PC-3 (cell line): Measurements from ENCODE around the gene RMP24.
A peak's percentile ranks its signal among the peaks of the same experiment; 100 is the strongest.

ENCODE experiments used
- ATAC-seq: fragments of 200-7000 bp; cut with Tn5 transposase; 2 replicates; pipeline ENCODE4 v1.9.1; 2020; ENCODE audit warnings: mild to moderate bottlenecking, moderate library complexity
- BruUV-seq: library from RNA; stranded (reverse); fragments of 400-500 nt; replicated peaks from 2 replicates; lab custom pipeline; 2021; lab: Mats Ljungman, UMichigan
- CTCF ChIA-PET: fragments of 300-600 bp; sonication (Branson Sonifier 250); formaldehyde crosslinking; loops from one replicate; lab custom pipeline; 2022; ENCODE audit warnings: antibody characterized with exemption; lab: Charles Lee
- POLR2A ChIA-PET: fragments of 300-600 bp; sonication (Branson Sonifier 250); formaldehyde crosslinking; loops from one replicate; lab custom pipeline; 2022; ENCODE audit warnings: antibody characterized with exemption; ENCODE audit not compliant: unreplicated experiment; lab: Charles Lee
- DNase-seq: peaks from one replicate; pipeline ENCODE4 v3.0.0-alpha.2; 2015
- H2AFZ ChIP-seq: fragments of 300-600 bp; sonication (generic); 2 replicates; pipeline ENCODE4 v1.6.0; 2016; ENCODE audit warnings: antibody characterized with exemption, low read length
- H3F3A ChIP-seq: fragments of 300-600 bp; sonication (generic); one replicate; pipeline ENCODE4 v1.6.0; 2017; ENCODE audit warnings: antibody characterized with exemption, low read length, control low read depth, mild to moderate bottlenecking; ENCODE audit not compliant: unreplicated experiment
- H3K27ac ChIP-seq: fragments of 300-600 bp; sonication (generic); 2 replicates; pipeline ENCODE4 v1.5.1; 2016; ENCODE audit warnings: mild to moderate bottlenecking, low read length
- H3K27me3 ChIP-seq: fragments of 300-600 bp; sonication (generic); 2 replicates; pipeline ENCODE4 v1.6.1; 2016; ENCODE audit warnings: low read length, mixed read lengths
- H3K36me3 ChIP-seq: fragments of 300-600 bp; sonication (generic); 2 replicates; pipeline ENCODE4 v1.6.1; 2016; ENCODE audit warnings: low read depth, mixed run types, low read length, mixed read lengths
- H3K4me1 ChIP-seq: fragments of 300-600 bp; sonication (generic); 2 replicates; pipeline ENCODE4 v1.5.1; 2016; ENCODE audit warnings: low read length; ENCODE audit not compliant: insufficient read depth
- H3K4me2 ChIP-seq: fragments of 300-600 bp; sonication (generic); 2 replicates; pipeline ENCODE4 v1.6.0; 2016; ENCODE audit warnings: low read length
- H3K4me3 ChIP-seq: fragments of 300-600 bp; sonication (generic); 2 replicates; pipeline ENCODE4 v1.5.1; 2016; ENCODE audit warnings: mild to moderate bottlenecking, low read length, mixed read lengths
- H3K79me2 ChIP-seq: fragments of 300-600 bp; sonication (generic); 2 replicates; pipeline ENCODE4 v1.6.1; 2017; ENCODE audit warnings: low read length, mixed read lengths
- H3K9ac ChIP-seq: fragments of 300-600 bp; sonication (generic); 2 replicates; pipeline ENCODE4 v1.6.0; 2016; ENCODE audit warnings: mild to moderate bottlenecking, low read length
- H3K9me2 ChIP-seq: fragments of 300-600 bp; sonication (generic); replicated peaks from 2 replicates; pipeline ENCODE4 v1.6.1; 2016; ENCODE audit warnings: mixed run types, low read length, mixed read lengths
- H3K9me3 ChIP-seq: fragments of 300-600 bp; sonication (generic); 2 replicates; pipeline ENCODE4 v1.6.1; 2016; ENCODE audit warnings: low read length, mixed read lengths
- H4K20me1 ChIP-seq: fragments of 300-600 bp; sonication (generic); 2 replicates; pipeline ENCODE4 v1.6.1; 2016; ENCODE audit warnings: low read length, mixed read lengths
- CTCF ChIP-seq: fragments of 300-600 bp; sonication (generic); conservative IDR thresholded peaks from 2 replicates; pipeline ENCODE4 v1.5.1; 2017; ENCODE audit warnings: antibody characterized with exemption, low read depth, mild to moderate bottlenecking, low read length
- EZH2 ChIP-seq: fragments of 300-600 bp; sonication (generic); IDR thresholded peaks from one replicate; pipeline ENCODE4 v1.6.1; 2017; ENCODE audit warnings: antibody characterized with exemption, mild to moderate bottlenecking, low read length; ENCODE audit not compliant: unreplicated experiment
- EZH2phosphoT487 ChIP-seq: fragments of 300-600 bp; sonication (generic); IDR thresholded peaks from 2 replicates; pipeline ENCODE4 v1.6.1; 2018; ENCODE audit warnings: mild to moderate bottlenecking, antibody characterized with exemption, low read length, borderline replicate concordance
- intact Hi-C: fragments of 100-400 bp; cut with micrococcal nuclease; formaldehyde crosslinking; loops from 2 replicates; pipeline ENCODE4 v1.9.0; 2023

Gene RMP24

GRCh38 chr18:35938158-35938557 lies 34.3 kb upstream of the RMP24 start:
- H3K36me3 ChIP-seq: no peaks in the 10 kb centered on the region
- peak overlapping the region; percentile 74 for H3K27ac ChIP-seq
- no peak overlapping the region for H3K4me3 ChIP-seq
- no TSS peak for BruUV-seq
- H3K9me3 ChIP-seq: no peaks in the 10 kb centered on the region
- POLR2A ChIA-PET: interaction anchor here (1.2 kb wide), 1 partner anchor 34 kb away, joined by 5 read pairs; the partner anchor contains the start of gene RMP24
- H2AFZ ChIP-seq: no peak overlapping the region
- ATAC-seq (peak; percentile 80), DNase-seq (peak; percentile 61)
- peaks cover 26% of the 10 kb centered on the region for H3K4me1 ChIP-seq
- H3K9me2 ChIP-seq: no peaks in the 10 kb centered on the region
- CTCF ChIA-PET: interaction anchor here (0.6 kb wide), 1 partner anchor 11 kb away, joined by 3 read pairs; no protein-coding TSS in a partner anchor
- peak overlapping the region; percentile 39; the same call in 1 of the 2 replicates for H3K4me2 ChIP-seq
- H4K20me1 ChIP-seq: no peaks in the 10 kb centered on the region
- no peaks in the 10 kb centered on the region for H3K27me3 ChIP-seq
- TF ChIP-seq EZH2phosphoT487: no peak
- TF ChIP-seq EZH2: no peak
- TF ChIP-seq CTCF: no peak
- H3K79me2 ChIP-seq: no peaks in the 10 kb centered on the region
- intact Hi-C loops: no loop called here
- H3K9ac ChIP-seq: no peak overlapping the region
- H3F3A ChIP-seq: no peaks in the 10 kb centered on the region

- no peak overlapping the region for H2AFZ ChIP-seq
- no peaks in the 10 kb centered on the region for H3K36me3 ChIP-seq
- no peaks in the 10 kb centered on the region for H3K9me3 ChIP-seq
- no peaks in the 10 kb centered on the region for H3K9me2 ChIP-seq
- H3F3A ChIP-seq: no peaks in the 10 kb centered on the region
- peak overlapping the region; percentile 34; the same call in 1 of the 2 replicates for H3K4me2 ChIP-seq
- TF ChIP-seq EZH2phosphoT487: no peak
- ATAC-seq (peak; percentile 17), DNase-seq (no peak)
- no peak overlapping the region for H3K4me3 ChIP-seq
- no peaks in the 10 kb centered on the region for H3K27me3 ChIP-seq
- H3K9ac ChIP-seq: no peak overlapping the region
- ChIA-PET POLR2A (interaction anchor here (1.2 kb wide), 1 partner anchor 34 kb away, joined by 5 read pairs; the partner anchor contains the start of gene RMP24), CTCF (interaction anchor here (0.6 to 0.7 kb wide), 2 partner anchors 11 to 184 kb away, joined by 3 read pairs; no protein-coding TSS in a partner anchor)
- H3K4me1 ChIP-seq: peaks cover 26% of the 10 kb centered on the region
- no TSS peak for BruUV-seq
- intact Hi-C loops: no loop called here
- H3K79me2 ChIP-seq: no peaks in the 10 kb centered on the region
- H3K27ac ChIP-seq: peak overlapping the region; percentile 74
- H4K20me1 ChIP-seq: no peaks in the 10 kb centered on the region
Observed at GRCh38 chr18:35938562-35938961, 33.9 kb upstream of the RMP24 start.

DNA sequence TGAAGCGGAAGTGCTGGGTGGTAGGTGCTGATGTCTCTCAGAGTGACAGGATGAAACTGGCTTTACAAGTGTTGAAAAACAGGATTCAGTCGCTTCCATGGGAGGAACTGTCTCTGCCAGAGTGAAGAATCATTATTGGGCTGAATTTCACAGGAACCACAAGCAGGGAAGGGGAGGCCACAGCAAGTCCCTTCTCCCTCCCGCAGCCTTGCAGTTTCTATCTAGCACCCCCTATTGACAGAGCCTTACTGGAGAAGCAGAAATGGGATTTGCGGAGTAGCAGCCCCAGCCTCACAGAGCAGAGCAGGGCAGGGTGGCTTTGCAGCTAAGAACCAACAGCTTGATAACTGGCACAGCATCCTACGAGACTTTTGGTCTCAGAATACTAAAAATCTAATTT lies 33.3 kb upstream of the RMP24 start:
- Histone ChIP-seq H3K9me2 (no peaks in the 10 kb centered on the region), H3K27ac (peak overlapping the region; percentile 74), H3K9me3 (no peaks in the 10 kb centered on the region), H3F3A (no peaks in the 10 kb centered on the region), H3K4me3 (no peak overlapping the region), H3K4me2 (peak overlapping the region; percentile 34; the same call in 1 of the 2 replicates), H3K27me3 (no peaks in the 10 kb centered on the region), H3K9ac (no peak overlapping the region), H3K36me3 (no peaks in the 10 kb centered on the region), H4K20me1 (no peaks in the 10 kb centered on the region), H3K79me2 (no peaks in the 10 kb centered on the region), H3K4me1 (peaks cover 26% of the 10 kb centered on the region), H2AFZ (no peak overlapping the region)
- BruUV-seq: no TSS peak
- TF ChIP-seq EZH2 (no peak), EZH2phosphoT487 (no peak), CTCF (no peak; the same call in 1 of the 2 replicates)
- ChIA-PET CTCF (interaction anchor here (0.7 kb wide), 1 partner anchor 185 kb away, joined by 3 read pairs; no protein-coding TSS in a partner anchor), POLR2A (no interaction called here)
- DNase-seq (peak; percentile 3), ATAC-seq (no peak)
- intact Hi-C loops: no loop called here
